CD4-positive, alpha-beta T cell treated with Interleukin-2 at 100 ng/mL for 4 hours (primary cell): ENCODE data around the gene TPPP.

Source experiments
- DNase-seq: peaks from one replicate; pipeline ENCODE4 v3.0.0-alpha.2; 2020; ENCODE audit warnings: low spot score

Gene TPPP

DNA sequence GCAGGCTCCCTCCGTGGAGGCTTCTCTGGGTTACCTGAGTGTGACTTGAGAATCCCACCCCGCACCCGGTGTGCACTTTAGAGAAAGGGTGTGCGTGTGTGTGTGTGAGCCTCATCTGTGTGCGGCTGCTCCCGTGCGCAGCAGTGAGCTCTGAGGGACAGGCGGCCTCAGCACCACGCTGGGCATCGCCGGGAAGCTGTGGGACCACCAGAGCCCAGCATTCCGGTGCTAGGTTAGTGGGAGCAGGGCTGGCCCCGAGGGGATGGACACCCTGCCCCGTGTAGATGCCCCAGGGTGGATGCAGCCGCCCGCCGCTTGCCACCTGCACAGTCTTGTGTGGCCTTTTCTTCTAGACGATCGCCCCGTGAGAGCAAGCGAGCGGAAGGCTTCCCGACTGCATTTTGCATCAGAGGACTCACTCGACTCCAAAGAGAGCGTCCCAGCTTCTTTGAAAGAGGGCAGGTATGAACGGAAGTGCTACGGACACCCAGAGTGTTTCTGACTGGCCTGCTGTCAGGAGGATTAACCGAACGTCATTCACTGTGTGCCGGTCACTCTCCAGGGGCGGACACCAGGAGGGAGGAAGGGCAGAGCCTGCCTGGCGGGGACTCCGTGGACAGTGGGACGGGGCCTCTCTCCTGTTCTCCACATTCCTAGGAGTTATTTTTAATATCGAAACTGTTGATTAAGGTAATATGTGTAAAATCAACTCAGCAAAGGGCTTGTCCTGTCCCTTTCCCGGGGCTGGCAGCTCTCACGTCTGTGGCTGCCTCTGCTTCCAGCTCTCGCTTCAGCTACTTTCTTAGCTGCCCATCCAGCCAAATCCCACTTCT lies 68.8 kb downstream of the TPPP start:
- DNase-seq, result no peak

DNA sequence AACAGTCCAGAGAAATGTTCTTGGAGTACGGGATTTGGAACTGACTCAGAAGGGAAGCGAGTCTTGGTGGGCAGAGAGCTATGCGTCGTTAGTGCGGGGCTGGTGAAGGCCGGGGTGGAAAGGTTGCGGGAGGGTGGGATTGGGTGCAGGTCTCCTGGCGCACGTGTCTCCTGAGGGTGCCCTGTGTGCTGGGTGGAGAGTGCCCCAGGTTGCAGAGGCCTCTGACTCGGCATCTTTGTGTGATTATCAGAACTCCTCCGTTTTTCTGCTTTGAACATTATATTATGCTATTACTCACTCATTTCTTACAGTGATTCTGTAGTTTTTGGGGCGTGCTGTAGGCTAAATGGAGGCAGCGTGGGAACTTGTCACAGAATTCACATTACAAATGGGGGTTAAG lies 69.6 kb downstream of the TPPP start:
- DNase-seq, result no peak

DNA sequence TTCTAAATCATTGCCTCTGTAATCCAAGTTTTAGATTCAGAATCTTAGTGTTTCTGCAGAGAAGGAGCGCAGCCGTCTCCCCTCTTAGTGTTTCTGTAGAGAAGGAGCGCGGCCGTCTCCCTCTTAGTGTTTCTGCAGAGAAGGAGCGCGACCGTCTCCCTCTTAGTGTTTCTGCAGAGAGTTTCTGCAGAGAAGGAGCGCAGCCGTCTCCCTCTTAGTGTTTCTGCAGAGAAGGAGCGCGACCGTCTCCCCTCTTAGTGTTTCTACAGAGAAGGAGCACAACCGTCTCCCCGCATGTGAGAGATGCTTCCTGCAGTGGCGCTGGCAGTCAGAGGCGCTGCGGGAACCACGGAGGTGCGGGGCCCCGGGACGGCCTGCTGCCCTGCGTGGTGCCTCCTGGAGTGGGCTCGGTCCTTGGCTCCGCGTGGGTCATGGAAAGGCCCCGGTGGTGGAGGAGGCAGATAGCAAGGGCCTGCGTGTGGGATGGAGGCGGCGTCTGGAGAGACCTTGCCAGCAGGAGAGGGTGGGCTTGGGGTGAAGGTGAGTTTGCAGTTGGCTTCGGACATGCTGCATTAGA lies 70.1 kb downstream of the TPPP start:
- no peak for DNase-seq

DNA sequence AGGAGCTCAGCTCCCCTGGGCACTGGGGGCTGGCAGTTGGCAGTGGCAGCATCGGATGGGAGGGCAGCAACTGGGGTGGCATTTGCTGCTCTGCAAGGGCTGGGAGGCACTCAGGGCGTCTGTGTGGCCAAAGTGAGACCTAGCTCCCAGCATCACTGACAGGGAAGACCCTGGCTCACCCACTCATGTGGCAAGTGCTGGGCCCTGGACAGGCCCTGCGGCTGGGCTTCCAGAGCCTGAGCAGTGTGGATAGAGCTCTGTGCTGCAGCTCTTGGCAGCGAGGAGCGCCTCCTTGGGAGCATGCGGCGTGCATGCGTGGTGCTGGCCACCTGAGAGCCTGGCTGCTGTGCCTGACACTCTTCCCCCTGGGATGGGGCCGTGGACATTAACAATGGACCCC lies 70.8 kb downstream of the TPPP start:
- DNase-seq, result no peak

DNA sequence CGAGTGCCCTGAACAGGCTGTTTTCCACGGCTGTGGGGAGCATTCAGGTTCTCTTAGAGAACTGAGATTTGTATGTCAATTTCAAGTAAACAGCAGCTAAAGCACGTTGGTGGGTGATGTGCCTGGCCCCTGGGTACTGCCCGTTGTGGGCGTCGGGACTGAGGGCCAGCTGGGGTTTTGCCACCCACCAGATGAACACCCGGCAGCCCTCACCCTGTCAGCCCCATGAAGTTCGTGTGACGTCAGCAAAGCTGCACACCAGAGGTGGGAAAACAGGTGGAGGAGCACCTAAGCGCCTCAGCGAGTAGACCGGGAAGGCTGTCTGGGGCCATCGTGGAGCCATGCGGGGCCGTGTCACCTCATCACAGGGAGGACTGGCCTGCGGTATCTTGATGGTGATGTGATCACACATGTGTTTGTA lies 71.8 kb downstream of the TPPP start:
- no peak for DNase-seq

DNA sequence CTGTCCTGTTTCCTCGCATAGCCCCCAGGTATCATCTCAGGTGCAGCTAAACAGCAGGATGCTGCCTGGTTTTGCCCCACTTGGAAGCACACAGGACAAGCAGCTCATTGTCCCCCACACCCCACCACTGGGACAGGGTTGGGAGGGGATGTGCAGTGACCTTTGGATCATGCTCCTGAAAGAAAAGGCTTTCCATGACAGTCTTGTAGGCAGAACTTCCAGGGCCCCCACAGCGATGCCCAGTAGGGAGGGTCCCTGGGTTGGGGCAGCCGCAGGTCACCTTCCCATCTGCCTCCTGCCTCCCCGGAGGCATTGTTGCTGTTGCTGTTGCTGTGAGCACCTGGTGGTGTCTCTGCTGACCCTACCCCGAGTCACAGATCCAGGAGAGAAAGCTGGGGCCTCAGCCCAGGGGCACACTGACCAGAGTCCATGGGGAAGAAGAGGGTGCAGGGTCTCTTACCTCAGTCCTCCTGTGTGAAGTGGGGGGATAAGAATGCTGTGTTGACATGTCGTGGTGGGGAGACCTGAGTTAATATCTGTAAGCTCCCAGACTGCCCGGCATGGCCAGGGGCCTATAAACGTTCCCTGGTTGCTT lies 72.5 kb downstream of the TPPP start:
- DNase-seq, result no peak

DNA sequence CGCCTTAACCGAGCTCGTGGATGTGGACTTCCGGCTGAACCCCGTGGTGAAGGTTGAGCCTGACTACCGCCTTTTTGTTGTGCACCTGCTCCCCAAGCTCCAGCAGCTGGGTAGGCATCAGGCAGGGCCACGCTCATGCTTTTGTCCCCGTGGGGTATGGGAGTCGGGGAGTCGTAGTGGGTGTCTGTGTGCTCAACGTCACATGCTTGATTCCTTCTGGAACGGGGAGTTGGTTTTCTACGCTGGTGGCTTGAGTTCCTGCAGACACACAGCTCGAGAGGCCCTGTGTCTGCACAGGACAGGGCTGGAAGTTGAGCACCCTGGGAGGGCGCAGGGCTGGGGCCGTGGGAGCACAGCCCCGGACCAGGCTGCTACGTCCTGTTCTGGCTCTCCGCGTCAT lies 73.0 kb downstream of the TPPP start:
- no peak for DNase-seq

DNA sequence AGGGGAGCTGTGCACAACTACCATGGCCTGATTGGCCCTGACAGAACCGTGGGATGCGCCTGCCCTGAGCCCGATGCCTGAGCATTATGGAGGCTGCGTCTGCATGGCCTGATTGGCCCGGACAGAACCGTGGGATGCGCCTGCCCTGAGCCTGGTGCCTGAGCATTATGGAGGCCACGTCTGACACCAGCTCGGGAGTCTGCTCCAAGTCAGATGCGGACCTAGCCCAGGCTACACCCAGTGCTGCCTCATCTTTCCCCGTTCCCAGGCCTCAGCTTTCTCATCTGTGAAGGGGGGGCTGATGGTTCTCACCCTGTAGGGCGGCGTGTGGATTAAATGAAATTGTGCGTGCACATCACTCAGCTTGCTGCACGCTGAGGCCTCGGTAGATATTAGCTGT lies 73.7 kb downstream of the TPPP start:
- no peak for DNase-seq

DNA sequence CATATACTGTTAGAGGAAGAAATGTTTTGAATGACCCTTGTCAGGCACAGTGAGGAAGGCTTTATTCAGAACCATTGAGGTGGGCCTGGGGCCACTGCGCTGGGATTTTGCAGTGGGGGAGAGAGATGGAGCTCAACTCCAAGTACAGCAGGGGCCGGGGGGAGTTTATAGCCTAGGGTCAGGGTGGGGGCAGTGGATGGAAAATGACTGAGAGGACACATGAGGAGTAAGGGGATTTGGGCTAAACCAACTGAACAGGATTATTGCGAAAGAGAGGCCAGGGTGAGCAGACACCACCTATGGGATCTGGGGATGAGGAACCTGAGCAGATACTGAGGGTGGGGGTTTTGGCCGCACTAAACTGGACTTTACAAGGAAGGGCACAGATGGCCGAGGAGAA lies 74.7 kb downstream of the TPPP start:
- DNase-seq, result no peak

DNA sequence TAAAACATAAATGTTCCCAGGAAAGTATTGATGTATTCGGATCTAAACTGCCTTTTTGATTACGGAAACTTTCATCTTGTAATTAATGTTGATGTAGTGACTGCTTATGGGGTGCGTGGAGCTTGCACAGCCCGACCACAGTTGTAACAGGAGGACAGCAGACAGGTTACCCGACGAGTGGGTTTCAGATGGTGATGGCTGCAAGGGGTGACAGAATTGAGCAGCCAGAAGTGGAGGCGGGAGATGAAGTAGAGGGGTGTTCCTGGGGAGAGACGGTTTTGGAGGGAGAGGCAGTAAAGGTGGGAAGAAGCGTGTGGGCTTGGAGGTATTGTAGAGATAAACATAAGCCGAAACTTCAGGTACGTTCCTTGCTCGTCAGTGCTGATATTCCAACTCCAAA lies 75.3 kb downstream of the TPPP start:
- no peak for DNase-seq

DNA sequence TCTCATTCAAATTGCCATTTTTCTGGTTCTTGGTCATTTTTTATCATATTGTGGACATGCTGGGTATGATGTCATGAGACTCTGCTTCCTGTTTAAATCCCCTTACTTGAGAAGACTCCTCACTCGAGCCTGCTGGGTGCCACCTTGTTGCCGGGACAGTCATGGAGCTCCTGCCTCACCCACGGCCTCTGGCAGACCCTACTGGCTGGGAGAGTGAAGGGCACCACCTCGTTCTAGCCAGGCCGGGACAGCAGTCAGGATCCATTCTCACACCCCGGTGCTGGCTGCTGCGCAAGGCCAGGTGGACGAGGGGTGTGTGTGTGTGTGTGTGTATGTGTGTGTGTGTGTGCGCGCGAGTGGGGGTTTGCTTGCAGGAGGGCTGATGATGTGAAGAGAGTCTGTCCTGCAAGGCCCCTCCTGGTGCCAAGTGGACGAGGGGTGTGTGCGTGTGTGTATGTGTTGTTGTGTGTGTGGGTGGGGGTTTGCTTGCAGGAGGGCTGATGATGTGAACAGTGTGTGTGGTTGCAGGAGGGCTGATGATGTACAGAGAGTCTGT lies 76.6 kb downstream of the TPPP start:
- DNase-seq, result no peak

DNA sequence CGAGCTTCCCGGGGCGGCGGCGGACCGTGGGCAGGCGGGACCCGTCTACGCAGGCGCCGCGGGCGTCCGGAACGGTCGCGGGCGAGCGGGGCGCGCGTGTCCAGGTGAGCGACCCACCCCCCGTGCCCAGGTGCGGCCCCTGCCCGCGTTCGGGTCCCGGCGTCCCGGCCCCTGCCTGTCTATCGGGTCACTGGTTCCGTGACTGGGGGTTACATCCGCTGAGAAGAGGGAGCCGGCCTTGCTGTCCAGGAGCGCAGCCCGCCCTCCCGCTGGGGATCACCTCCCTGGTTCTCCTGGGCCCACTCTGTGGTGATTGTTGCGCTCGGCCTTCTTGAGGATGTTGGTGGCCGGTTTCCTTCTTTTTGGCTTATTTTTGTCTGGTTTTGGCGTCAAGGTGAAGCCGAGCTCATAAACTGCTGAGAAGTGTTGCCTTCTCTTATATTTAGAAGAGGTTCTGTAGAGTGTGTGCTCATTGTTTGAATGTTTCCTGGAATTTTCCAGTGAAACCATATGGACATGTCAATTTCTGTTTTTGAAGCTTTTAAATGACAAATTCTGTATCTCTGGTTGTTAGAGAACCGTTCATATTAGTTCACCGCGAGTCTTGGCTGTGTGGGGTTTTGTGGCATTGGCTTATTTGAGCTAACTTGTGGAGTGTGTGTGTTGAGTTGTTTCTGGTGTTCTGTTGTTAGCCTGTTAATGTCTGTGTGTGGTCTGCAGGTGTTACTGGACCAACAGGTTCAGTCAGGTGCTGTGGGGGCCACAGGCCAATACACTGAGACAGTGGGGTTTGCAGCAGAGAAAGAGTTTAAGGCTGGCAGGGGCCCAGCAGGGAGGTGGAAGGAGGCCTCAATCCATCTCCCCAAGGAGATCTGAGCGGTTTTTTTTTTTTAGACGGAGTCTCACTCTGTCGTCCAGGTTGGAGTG lies 80.4 kb downstream of the TPPP start:
- no peak for DNase-seq

DNA sequence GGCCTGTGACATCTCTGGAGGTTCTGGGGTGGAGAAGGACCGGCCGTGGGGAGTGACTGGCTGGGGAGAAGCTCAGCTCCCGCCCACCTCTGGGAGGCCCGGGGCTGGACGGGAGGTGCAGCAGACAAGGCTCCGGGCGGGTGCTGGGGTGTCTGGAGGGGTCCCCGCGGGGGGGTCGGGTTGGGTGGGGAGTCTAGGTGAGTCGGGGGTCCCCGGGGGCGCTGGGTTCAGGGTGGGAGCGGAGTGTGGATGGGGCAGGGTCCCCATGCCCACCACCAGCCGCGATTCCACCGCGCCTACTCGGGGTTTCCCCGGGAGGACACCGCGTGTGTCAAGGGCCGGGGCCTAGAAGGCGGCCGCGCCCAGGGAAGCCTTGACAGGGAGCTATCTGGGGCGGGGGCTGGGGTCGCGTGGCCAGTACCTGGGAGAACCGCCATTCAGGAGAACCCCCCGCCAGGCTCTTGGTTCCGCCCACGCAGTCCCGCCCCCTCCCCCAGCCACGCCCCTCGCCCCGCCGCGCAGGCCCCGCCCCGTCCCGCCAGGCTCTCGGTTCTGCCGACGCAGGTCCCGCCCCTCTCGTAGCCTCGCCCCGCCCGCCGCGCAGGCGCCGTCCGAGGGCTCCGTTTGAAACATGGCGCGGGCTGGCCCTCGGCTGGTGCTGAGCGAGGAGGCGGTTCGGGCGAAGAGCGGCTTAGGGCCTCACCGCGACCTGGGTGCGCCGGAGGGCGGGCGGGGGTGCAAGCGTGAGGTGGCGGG lies 81.2 kb downstream of the TPPP start, which contains the start of gene CEP72:
Gene CEP72, plus strand, starts transcription at position 610 of the 756 bp plus-strand sequence. Its CDS starts 22 bp downstream, at position 632.
- peak; percentile 93 for DNase-seq

DNA sequence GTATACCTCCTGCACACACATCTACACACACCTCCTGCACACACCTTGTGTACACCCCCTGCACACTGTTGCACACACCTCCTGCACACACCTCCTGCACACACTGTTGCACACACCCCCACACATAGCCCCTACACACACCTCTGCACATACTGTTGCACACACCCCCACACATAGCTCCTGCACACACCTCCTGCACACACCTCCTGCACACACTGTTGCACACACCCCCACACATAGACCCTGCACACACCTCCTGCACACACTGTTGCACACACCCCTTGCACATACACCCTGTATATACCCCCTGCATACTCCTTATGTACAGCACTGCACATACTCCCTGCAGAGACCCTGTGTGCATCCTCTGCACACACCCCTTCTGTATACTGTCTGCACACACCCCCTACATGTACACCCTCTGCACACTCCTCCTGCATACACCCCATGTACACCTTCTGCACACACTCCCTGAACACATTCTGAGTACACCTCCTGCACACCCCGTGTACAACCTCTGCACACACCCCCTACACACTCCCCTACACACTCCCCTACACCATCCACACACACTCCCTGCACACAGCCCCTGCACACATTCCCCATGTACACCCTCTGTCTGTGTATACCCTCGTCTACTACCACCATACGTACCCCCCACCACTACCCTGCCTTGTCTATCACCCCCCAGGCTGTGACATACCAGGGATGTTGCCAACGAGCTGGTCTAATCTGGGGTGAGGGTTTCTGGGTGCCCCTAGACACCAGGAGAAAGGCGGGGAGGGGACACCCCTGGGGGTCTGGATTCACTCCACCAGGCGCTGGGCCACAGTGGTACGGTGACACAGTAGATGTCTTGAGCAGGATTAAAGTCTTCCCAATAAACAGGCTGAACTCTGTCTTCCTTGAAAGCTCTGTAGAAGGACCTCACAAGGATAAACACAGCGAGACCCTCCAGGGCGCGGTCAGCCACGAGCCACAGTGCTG lies 82.1 kb downstream of the TPPP start:
- no peak for DNase-seq

DNA sequence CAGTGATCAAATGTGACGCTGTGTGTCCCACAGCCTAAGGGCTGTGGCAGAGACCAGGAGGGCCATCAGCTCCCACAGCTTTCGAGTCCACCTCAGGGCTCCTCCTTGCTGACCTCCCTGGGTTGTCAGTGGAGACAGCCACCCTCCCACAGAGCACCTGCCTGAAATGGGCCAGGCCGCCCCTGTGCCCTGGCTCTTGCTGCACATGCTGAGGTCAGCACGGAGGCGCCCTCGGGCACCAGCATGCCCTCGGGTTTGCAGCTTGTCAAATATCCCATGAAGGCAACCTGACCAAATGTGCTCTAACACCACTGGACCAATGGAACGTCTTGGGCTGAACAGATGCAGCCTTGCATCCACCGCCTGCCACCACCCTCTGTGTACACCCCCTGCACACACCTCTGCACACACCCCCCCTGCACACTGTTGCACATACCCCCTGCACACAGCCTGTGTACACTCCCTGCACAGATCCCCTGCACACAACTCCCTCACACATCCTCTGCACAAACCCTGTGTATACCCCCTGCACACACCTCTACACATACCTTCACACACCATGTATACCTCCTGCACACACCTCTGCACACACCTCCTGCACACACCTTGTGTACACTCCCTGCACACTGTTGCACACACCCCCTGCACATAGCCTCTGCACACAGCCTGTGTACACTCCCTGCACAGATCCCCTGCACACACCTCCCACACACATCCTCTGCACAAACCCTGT lies 83.0 kb downstream of the TPPP start:
- no peak for DNase-seq
